K562 (cell line): ENCODE measurements around the gene GALNT7. TPM values are rescaled to one million over a fixed set of nuclear protein-coding genes. Genes with fewer than 3 reads are reported as not detected.

ENCODE experiments used
- ATAC-seq: fragments of 200-7000 bp; cut with Tn5 transposase; 3 replicates; pipeline ENCODE4 v1.9.1; 2020; ENCODE audit warnings: moderate library complexity
- BruUV-seq: library from RNA; stranded (reverse); fragments of 400-500 nt; replicated peaks from 2 replicates; lab custom pipeline; 2021; lab: Mats Ljungman, UMichigan
- CTCF ChIA-PET: fragments of 300-600 bp; formaldehyde crosslinking; extraction: SDS; loops from one replicate; lab custom pipeline; 2021; ENCODE audit warnings: low intra/inter-chr PET ratio; lab: Yijun Ruan, JAX
- POLR2A ChIA-PET: fragments of 300-600, 350-650 bp; sonication (Branson Sonifier 250); formaldehyde crosslinking; extraction: SDS; loops from one replicate; lab custom pipeline; 2021; ENCODE audit warnings: antibody characterized with exemption, inconsistent platforms; lab: Yijun Ruan, JAX
- DNase-seq, 4 experiments: peaks; one replicate each; pipeline versions ENCODE4 v3.0.0 to v3.0.0-alpha.2; 2011 to 2018; ENCODE audit warnings: low spot score in 3 of 4, mixed read lengths in 3 of 4; ENCODE audit errors: extremely low read depth in 1 of 4
- FAIRE-seq: peaks from 2 replicates; lab custom pipeline; 2011; peaks lifted over from hg19 to GRCh38; lab: Jason Lieb, UNC
- H2AFZ ChIP-seq: 2 replicates; pipeline ENCODE4 v1.6.0; 2011; ENCODE audit warnings: low read depth, low read length, control low read depth, inconsistent platforms
- H3K27ac ChIP-seq: fragments of 200-600 bp; 3 replicates; pipeline ENCODE4 v1.8.0; 2011; ENCODE audit warnings: low read depth, mild to moderate bottlenecking, control low read depth, inconsistent platforms, low read length, moderate library complexity, mixed read lengths; ENCODE audit errors: extremely low read depth
- H3K27me3 ChIP-seq, 2 experiments: fragments of 300-600 bp in 1 of 2; 2 replicates in 1 of 2; 3 replicates in 1 of 2; pipeline versions ENCODE4 v1.6.0 to v1.8.0; 2011; ENCODE audit warnings: inconsistent platforms in 2 of 2, low read length in 2 of 2, mild to moderate bottlenecking in 1 of 2, mixed read lengths in 1 of 2, moderate library complexity in 1 of 2; ENCODE audit not compliant: control insufficient read depth in 2 of 2, insufficient read depth in 2 of 2
- H3K36me3 ChIP-seq: fragments of 300-600 bp; 3 replicates; pipeline ENCODE4 v1.8.0; 2011; ENCODE audit warnings: mild to moderate bottlenecking, low read length, inconsistent platforms; ENCODE audit not compliant: control insufficient read depth, insufficient read depth
- H3K4me1 ChIP-seq, 2 experiments: fragments of 200-600 bp in 1 of 2; replicated peaks in 1 of 2; 2 replicates in 1 of 2; 3 replicates in 1 of 2; pipeline versions ENCODE4 v1.5.1 to v1.8.0; 2011; ENCODE audit warnings: inconsistent platforms in 2 of 2, low read length in 2 of 2, mild to moderate bottlenecking in 1 of 2, mixed read lengths in 1 of 2, moderate library complexity in 1 of 2; ENCODE audit not compliant: control insufficient read depth in 2 of 2, insufficient read depth in 2 of 2
- H3K4me2 ChIP-seq: 2 replicates; pipeline ENCODE4 v1.6.1; 2011; ENCODE audit warnings: low read length, control low read depth, inconsistent platforms, mixed read lengths; ENCODE audit not compliant: insufficient read depth
- H3K4me3 ChIP-seq: fragments of 200-600 bp; sonication (generic), shearing (Covaris generic); 2 replicates; pipeline ENCODE4 v1.5.1; 2016; ENCODE audit warnings: control low read depth, inconsistent platforms
- H3K79me2 ChIP-seq: fragments of 200-600 bp; 3 replicates; pipeline ENCODE4 v1.8.0; 2011; ENCODE audit warnings: low read length, inconsistent platforms; ENCODE audit not compliant: control insufficient read depth, insufficient read depth
- H3K9ac ChIP-seq, 2 experiments: 2 replicates each; pipeline versions ENCODE4 v1.6.0 to v1.6.1; 2011; ENCODE audit warnings: low read depth in 2 of 2, low read length in 2 of 2, control low read depth in 1 of 2, inconsistent platforms in 1 of 2, mild to moderate bottlenecking in 1 of 2, mixed read lengths in 1 of 2; ENCODE audit not compliant: insufficient read depth in 1 of 2
- H3K9me1 ChIP-seq: one replicate; pipeline ENCODE4 v1.6.0; 2011; ENCODE audit warnings: inconsistent platforms, mild to moderate bottlenecking, low read length, moderate library complexity; ENCODE audit not compliant: control insufficient read depth, insufficient read depth
- H3K9me3 ChIP-seq: replicated peaks from 2 replicates; pipeline ENCODE4 v1.5.1; 2011; ENCODE audit warnings: low read depth, low read length, inconsistent platforms; ENCODE audit not compliant: control insufficient read depth, insufficient read depth
- H4K20me1 ChIP-seq: replicated peaks from 2 replicates; pipeline ENCODE4 v1.6.1; 2011; ENCODE audit warnings: low read length, inconsistent platforms, mixed read lengths; ENCODE audit not compliant: control insufficient read depth, insufficient read depth
- DPF2 ChIP-seq: fragments of 450-650 bp; IDR thresholded peaks from 2 replicates; pipeline ENCODE4 v1.6.1; 2016
- FOXP1 ChIP-seq: sonication (generic); formaldehyde crosslinking; IDR thresholded peaks from 2 replicates; pipeline ENCODE4 v1.8.0; 2022; ENCODE audit warnings: mild to moderate bottlenecking, missing genetic modification reagents
- HDAC2 ChIP-seq: fragments of 450-650 bp; IDR thresholded peaks from 2 replicates; pipeline ENCODE4 v1.6.1; 2016; ENCODE audit warnings: mild to moderate bottlenecking
- KHSRP ChIP-seq: fragments of 450-650 bp; IDR thresholded peaks from 2 replicates; pipeline ENCODE4 v1.6.1; 2017
- MGA ChIP-seq: fragments of 450-650 bp; IDR thresholded peaks from 2 replicates; pipeline ENCODE4 v1.6.1; 2016; ENCODE audit warnings: mild to moderate bottlenecking, moderate library complexity
- MIER1 ChIP-seq: fragments of 450-650 bp; IDR thresholded peaks from 2 replicates; pipeline ENCODE4 v1.6.1; 2016; ENCODE audit warnings: antibody characterized with exemption, mild to moderate bottlenecking, low read depth
- NR2C1 ChIP-seq, 2 experiments: fragments of 450-650 bp; IDR thresholded peaks; 2 replicates each; pipeline ENCODE4 v1.6.1; 2017; ENCODE audit warnings: mild to moderate bottlenecking in 2 of 2, antibody characterized with exemption in 1 of 2, inconsistent platforms in 1 of 2, missing compliant biosample characterization in 1 of 2, missing genetic modification characterization in 1 of 2
- PML ChIP-seq: IDR thresholded peaks from 2 replicates; pipeline ENCODE4 v1.6.1; 2012; ENCODE audit warnings: low read length, inconsistent platforms
- SIX5 ChIP-seq, 2 experiments: IDR thresholded peaks; 2 replicates each; pipeline ENCODE4 v1.6.1; 2011; ENCODE audit warnings: low read length in 2 of 2, borderline replicate concordance in 1 of 2, low read depth in 1 of 2, mild to moderate bottlenecking in 1 of 2, moderate library complexity in 1 of 2; ENCODE audit not compliant: insufficient read depth in 1 of 2
- ZNF184 ChIP-seq: sonication (generic); formaldehyde crosslinking; IDR thresholded peaks from 2 replicates; pipeline ENCODE4 v1.5.0; 2020; ENCODE audit warnings: missing genetic modification reagents
- WGBS: fragments of 100-300 bp; shearing (Covaris generic); methylation state at CpG from one replicate; pipeline ENCODE4 v1.1.6; 2016; ENCODE audit warnings: low coverage, mixed read lengths; ENCODE audit not compliant: insufficient coverage; ENCODE audit errors: missing lambda C conversion rate; 5-methylcytosine and 5-hydroxymethylcytosine counted together
- in situ Hi-C: fragments of 300-500 bp; cut with MboI; formaldehyde crosslinking; loops from 4 replicates; pipeline ENCODE4 v1.15.0; 2018; ENCODE audit warnings: inconsistent platforms, mixed read lengths
- intact Hi-C: fragments of 100-400 bp; cut with micrococcal nuclease; formaldehyde crosslinking; loops from 2 replicates; pipeline ENCODE4 v1.14.2; 2022
- polyA plus RNA-seq, 8 experiments: library from polyadenylated mRNA; depleted of rRNA in 4 of 8; stranded (reverse) in 5 of 8; unstranded in 3 of 8; fragments of >200 nt; fragmentation: Nextera tagmentation in 2 of 8; fragmentation: Illumina TruSeq in 1 of 8; extraction: Ambion mirVana in 2 of 8; extraction: Trizol in 1 of 8; gene quantifications; 2 replicates each; pipeline versions ENCODE4 v1.2.1 to v1.2.3, GENCODE V29; 2011 to 2014; ENCODE audit warnings: inconsistent platforms in 1 of 8, missing spikeins in 1 of 8
- total RNA-seq, 7 experiments: library from RNA; depleted of rRNA in 6 of 7; stranded (reverse); fragments of >200 nt in 6 of 7; fragmentation: Illumina TruSeq in 2 of 7; extraction: Trizol in 2 of 7; gene quantifications; 2 replicates each; pipeline versions ENCODE4 v1.2.1 to v1.2.3, GENCODE V29; 2011 to 2021; ENCODE audit warnings: low replicate concordance in 1 of 7

Gene GALNT7
- total and polyA plus RNA-seq, 9 of the 15 experiments (the other 6 are each of a cell fraction or from before 2014, with no cell fraction given), result 16.7 to 38.7 (median 31.1) TPM

- POLR2A ChIA-PET, result interaction anchor here (0.6 to 1.9 kb wide), 7 partner anchors 9 to 89 kb away, joined by 3 to 9 read pairs (median 3); partner anchors contain the start of genes HMGB2 and SAP30
- Histone ChIP-seq H3K4me3 (peak overlapping the region; percentile 36), H3K9me3 (peaks cover 23% of the 10 kb centered on the region), H3K79me2 (peaks cover 42% of the 10 kb centered on the region), H3K4me2 (peak overlapping the region; percentile 81), H2AFZ (peak overlapping the region; percentile 72), H3K9ac (peak overlapping the region; percentile 35 to 80; a peak in 3 of 4 replicates), H3K36me3 (peaks cover 8% of the 10 kb centered on the region; the same call in 1 of the 3 replicates), H3K9me1 (no peaks in the 10 kb centered on the region), H4K20me1 (0 out of 2 replicates have a peak, but pooled peaks cover 2% of the 10 kb centered on the region), H3K27me3 (no peaks in the 10 kb centered on the region), H3K27ac (peak overlapping the region; percentile 76), H3K4me1 (peaks cover 7 to 17% of the 10 kb centered on the region in 2 experiments)
- ATAC-seq (peak; percentile 83), DNase-seq (peak in 1 of 4 experiments; percentile 73), FAIRE-seq (peak; percentile 79)
- in situ Hi-C loops, result no loop called here
- 4% methylated on average over 14 of the region's 14 CpGs for WGBS
- intact Hi-C loops, result loop anchor here (1.0 to 5.0 kb wide), 4 partner anchors 17 to 268 kb away; partner anchors contain the start of gene SAP30
- BruUV-seq, result no TSS peak
- CTCF ChIA-PET, result interaction anchor here (1.4 kb wide), 1 partner anchor 256 kb away, joined by 3 read pairs; no protein-coding TSS in a partner anchor
- TF ChIP-seq MIER1 (no peak), ZNF184 (CRISPR knock-in tag) (no peak), FOXP1 (CRISPR knock-in tag) (no peak), HDAC2 (0 out of 2 replicates have a peak, but pooled peaks have one; percentile 22), MGA (peak; percentile 54; the same call in 1 of the 2 replicates), SIX5 (IDR thresholded peaks at IDR 0.05; ENCODE audit: borderline replicate concordance in 1 of 2, insufficient read depth in 1 of 2, low read depth in 1 of 2, low read length in 2 of 2) (no peak), NR2C1 (IDR thresholded peaks at IDR 0.05) (no peak), NR2C1 (tag; IDR thresholded peaks at IDR 0.05) (no peak), PML (peak; percentile 73; the same call in 1 of the 2 replicates), DPF2 (peak; percentile 74), KHSRP (no peak)
Observed at GRCh38 chr4:173281406-173282255, 113.0 kb downstream of the GALNT7 start.
